GM18870 (cell line): ENCODE results near the gene LYZL4.

ENCODE experiments used
- ATAC-seq: cut with Tn5 transposase; IDR thresholded peaks from one replicate; pipeline ENCODE4 v1.9.1; 2021; ENCODE audit warnings: moderate library complexity; ENCODE audit not compliant: unreplicated experiment

LYZL4 gene

GRCh38 chr3:42410370-42411131, at the start of gene LYZL4:
Gene LYZL4, minus strand, starts transcription at chr3:42410610. Its CDS starts 3,359 bp downstream, at chr3:42407251.
- no peak for ATAC-seq

GRCh38 chr3:42459151-42459550, 48.7 kb upstream of the LYZL4 start:
- no peak for ATAC-seq

- no peak for ATAC-seq
Observed at GRCh38 chr3:42456211-42456610, 45.8 kb upstream of the LYZL4 start.

- ATAC-seq, result no peak
Observed at GRCh38 chr3:42451546-42452230, 41.3 kb upstream of the LYZL4 start.

GRCh38 chr3:42451116-42451515, 40.7 kb upstream of the LYZL4 start:
- no peak for ATAC-seq

GRCh38 chr3:42450567-42450966, 40.2 kb upstream of the LYZL4 start:
- no peak for ATAC-seq

GRCh38 chr3:42447481-42447880, 37.1 kb upstream of the LYZL4 start:
- ATAC-seq, result no peak

- ATAC-seq, result no peak
Observed at GRCh38 chr3:42446111-42447050, 36.0 kb upstream of the LYZL4 start.

GRCh38 chr3:42443819-42444436, 33.5 kb upstream of the LYZL4 start:
- ATAC-seq, result no peak

GRCh38 chr3:42443292-42443691, 32.9 kb upstream of the LYZL4 start:
- no peak for ATAC-seq

- ATAC-seq, result no peak
Observed at GRCh38 chr3:42442640-42443039, 32.2 kb upstream of the LYZL4 start.

GRCh38 chr3:42441791-42442190, 31.4 kb upstream of the LYZL4 start:
- no peak for ATAC-seq

GRCh38 chr3:42440924-42441323, 30.5 kb upstream of the LYZL4 start:
- no peak for ATAC-seq

- ATAC-seq, result no peak
Observed at GRCh38 chr3:42439261-42440115, 29.1 kb upstream of the LYZL4 start.

- ATAC-seq, result no peak
Observed at GRCh38 chr3:42438758-42439157, 28.3 kb upstream of the LYZL4 start.

GRCh38 chr3:42438193-42438592, 27.8 kb upstream of the LYZL4 start:
- ATAC-seq, result no peak

- no peak for ATAC-seq
Observed at GRCh38 chr3:42434777-42435380, 24.5 kb upstream of the LYZL4 start.

GRCh38 chr3:42432485-42432884, 22.1 kb upstream of the LYZL4 start:
- ATAC-seq, result no peak

- ATAC-seq, result no peak
Observed at GRCh38 chr3:42430781-42431532, 20.5 kb upstream of the LYZL4 start.
